ENCODE results near the gene LSM14B.

- no peak for TF ChIP-seq CTCF (IDR thresholded peaks at IDR 0.05)
- TF ChIP-seq POLR2A (IDR thresholded peaks at IDR 0.05): no peak
Observed at GRCh38 chr20:62101078-62101477, 21.2 kb upstream of the LSM14B start.

Data from prostate gland (tissue), 2 donors.